Vagina (tissue), 2 donors: Measurements from ENCODE around the gene ESPNL.

Source experiments
- CTCF ChIP-seq, 3 experiments: fragments of 450-650 bp in 2 of 3; fragments of 200-600 bp in 1 of 3; sonication (generic) in 1 of 3; IDR thresholded peaks; one replicate each; pipeline ENCODE4 v1.5.1; 2017 to 2019; ENCODE audit warnings: antibody characterized with exemption in 3 of 3, mild to moderate bottlenecking in 2 of 3, moderate library complexity in 2 of 3
- POLR2A ChIP-seq, 2 donors: fragments of 450-650 bp; IDR thresholded peaks; one replicate each; pipeline ENCODE4 v1.6.1; 2017; ENCODE audit warnings: antibody characterized with exemption in 2 of 2, mild to moderate bottlenecking in 2 of 2, moderate library complexity in 2 of 2
- POLR2AphosphoS5 ChIP-seq, 2 donors: sonication (generic); formaldehyde crosslinking; IDR thresholded peaks; one replicate each; pipeline ENCODE4 v1.9.0; 2017; ENCODE audit warnings: antibody characterized with exemption in 2 of 2, mild to moderate bottlenecking in 2 of 2, low read depth in 1 of 2; ENCODE audit not compliant: insufficient read depth in 1 of 2

- TF ChIP-seq CTCF (IDR thresholded peaks at IDR 0.05), result no peak
- no peak for TF ChIP-seq POLR2A (IDR thresholded peaks at IDR 0.05)
- no peak for TF ChIP-seq POLR2AphosphoS5 (IDR thresholded peaks at IDR 0.05; ENCODE audit: insufficient read depth in 1 of 2, low read depth in 1 of 2)
Measured at GRCh38 chr2:238148981-238149380, 48.8 kb downstream of the ESPNL start.
